ENCODE data around the gene MAST4.

Gene MAST4

GRCh38 chr5:67042176-67043003 lies 446.2 kb downstream of the MAST4 start:
- DNase-seq (ENCODE audit: low read depth in 2 of 2) = no peak

GRCh38 chr5:67043796-67044511 lies 447.8 kb downstream of the MAST4 start:
- DNase-seq (ENCODE audit: low read depth in 2 of 2) = no peak

DNA sequence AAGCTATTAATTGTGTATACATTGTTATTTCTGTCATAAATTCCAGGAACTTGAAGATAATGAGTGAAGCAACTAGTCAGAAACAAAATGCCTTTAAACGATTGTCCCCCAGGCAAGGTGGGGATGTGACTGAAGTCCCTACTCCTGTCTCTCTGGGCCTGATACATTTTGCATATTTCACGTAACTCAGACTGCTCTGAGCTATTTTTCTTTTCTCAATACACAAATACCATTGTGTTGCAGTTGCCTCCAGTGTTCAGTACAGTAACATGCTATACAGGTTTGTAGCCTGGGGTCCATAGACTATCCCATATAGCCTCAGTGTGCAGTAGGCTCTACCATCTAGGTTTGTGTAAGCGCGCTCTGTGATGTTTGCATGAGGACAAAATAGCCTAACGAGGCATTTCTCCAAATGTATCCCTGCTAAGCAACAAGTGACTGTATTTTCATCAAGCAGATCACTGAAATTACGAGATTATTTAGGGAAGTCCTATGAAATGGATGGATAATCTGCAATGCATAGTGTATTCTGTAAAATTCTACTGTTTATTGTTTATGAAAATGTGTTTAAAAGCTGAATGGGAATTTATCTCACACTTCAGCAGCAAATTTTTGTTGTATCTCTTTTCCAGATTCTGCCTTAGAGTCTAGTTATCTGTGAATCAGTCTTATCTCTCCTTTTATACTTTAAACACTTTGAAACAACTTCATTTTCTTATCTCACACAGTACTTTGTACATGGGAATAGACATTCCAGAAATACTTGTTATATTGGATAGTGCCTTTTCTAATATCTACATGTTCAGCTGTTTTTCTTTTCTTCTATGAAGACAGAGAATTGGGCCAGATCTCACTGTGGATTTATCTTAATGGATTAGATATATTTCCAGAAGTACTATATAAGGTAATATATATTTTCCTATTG lies 449.9 kb downstream of the MAST4 start:
- no peak for DNase-seq (ENCODE audit: low read depth in 2 of 2)

GRCh38 chr5:67047160-67047559 lies 451.0 kb downstream of the MAST4 start:
- no peak for DNase-seq (ENCODE audit: low read depth in 2 of 2)

DNA sequence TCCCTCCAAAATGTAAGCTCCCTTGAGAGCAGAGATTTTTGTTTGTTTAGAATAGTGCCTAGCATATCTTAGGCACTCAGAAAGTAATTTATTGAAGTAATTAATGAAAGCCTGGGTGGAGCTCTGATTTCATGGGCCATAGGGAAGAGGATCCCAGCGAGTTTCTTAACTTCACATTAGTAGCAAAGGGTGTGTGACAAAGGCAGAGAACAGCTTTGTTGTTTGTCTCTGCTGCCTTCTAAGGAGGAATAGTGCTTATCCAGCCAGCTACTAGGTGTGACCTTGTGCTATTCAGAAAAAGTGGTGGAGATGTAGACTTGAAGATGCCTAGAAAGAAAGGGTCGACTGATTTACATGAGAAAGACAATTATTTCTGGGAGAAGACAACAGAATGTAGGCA lies 451.4 kb downstream of the MAST4 start:
- DNase-seq (ENCODE audit: low read depth in 2 of 2) = no peak

DNA sequence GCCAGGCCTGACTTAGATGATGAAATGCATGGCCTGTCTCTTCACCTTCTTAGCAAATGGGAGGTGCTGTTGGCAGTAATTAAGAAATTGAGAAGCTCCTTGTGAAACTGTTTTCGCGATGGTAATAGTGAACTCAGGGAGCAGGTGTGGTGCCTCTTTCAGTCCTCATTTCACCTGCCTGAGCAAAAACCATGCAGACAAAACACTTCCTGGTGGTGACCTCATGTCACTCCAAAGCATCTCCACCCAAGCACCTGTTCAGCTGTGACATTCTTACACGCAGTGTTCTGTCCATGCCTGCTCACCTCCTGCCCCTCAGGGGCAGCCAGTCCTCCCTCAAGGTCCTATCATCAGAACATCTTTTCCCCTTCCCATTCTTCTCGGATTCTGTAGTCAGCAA lies 453.9 kb downstream of the MAST4 start:
- no peak for DNase-seq (ENCODE audit: low read depth in 2 of 2)

GRCh38 chr5:67050635-67051034 lies 454.4 kb downstream of the MAST4 start:
- DNase-seq (ENCODE audit: low read depth in 2 of 2) = no peak

DNA sequence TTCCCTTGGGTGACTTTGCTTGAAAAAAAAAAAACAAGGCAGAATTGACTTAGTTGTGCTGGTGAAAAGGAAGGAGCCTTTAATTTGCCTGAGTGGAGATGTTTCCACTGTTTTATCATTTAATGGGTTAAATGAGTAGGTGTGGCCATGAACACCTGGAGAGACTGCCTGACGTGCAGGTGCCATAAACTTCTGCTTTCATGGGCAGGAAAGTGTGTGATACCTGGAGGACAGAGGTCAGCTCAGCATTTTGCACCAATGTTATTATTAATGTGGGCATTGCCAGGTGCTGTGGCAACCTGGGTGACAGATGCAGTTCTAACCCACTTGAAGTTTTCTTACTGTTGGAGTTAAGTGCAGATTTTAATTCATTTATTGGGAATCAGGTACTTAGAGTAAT lies 455.0 kb downstream of the MAST4 start:
- DNase-seq (ENCODE audit: low read depth in 2 of 2) = no peak

DNA sequence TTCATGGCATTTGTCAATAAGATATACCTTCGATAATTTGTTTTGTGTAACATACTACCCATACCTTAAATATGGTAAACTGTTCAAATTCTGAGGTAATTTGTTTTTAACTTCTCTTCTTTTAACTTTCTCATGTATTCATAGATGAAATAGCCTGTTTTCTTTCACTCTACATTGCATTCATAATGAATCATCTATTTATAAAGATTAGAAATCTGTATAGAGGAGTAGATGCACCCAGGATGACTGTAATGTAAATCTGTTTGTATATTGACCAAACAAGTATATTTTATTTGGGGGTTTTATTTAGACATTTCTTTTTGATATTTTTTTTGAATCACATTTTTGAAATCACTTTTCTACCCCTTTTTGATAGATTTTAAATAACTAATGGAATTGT lies 455.8 kb downstream of the MAST4 start:
- DNase-seq (ENCODE audit: low read depth in 2 of 2) = no peak

- DNase-seq (ENCODE audit: low read depth in 2 of 2) = no peak
Observed at GRCh38 chr5:67053229-67053628, 457.0 kb downstream of the MAST4 start.

DNA sequence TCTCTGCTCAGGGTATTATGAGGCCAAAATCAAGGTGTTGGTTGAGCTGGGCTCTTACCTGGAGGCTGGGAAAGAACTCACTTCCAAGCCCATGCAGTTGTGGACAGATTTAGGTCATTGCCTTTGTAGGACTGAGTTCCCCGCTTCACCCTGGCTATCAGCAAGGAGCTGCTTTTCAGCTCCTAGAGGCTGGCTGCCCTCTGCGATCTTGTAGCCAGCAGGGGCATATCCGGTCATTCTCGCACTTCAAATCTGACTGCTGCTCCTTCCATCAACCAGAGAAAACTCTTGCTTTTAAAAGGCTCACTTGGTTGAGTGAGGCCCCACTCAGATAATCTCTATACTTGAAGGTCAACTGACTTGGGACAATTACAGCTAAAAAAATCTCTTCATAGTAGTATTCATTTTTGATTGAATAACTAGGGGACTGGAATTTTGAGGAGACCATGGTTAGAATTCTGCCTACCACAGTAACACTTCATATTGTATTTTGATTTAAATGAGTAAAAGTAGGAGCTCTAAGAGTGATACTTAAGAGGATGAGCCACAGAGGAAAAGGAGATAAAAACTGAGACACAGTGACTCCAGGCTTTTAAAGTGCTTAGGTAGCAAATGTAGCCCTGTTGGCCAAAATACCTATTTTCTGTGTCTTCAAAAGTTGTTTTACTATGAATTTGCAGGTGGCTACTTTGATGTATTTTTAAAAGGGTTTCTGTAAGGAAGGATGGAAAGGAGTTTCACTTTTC lies 463.0 kb downstream of the MAST4 start:
- no peak for DNase-seq (ENCODE audit: low read depth in 2 of 2)

DNA sequence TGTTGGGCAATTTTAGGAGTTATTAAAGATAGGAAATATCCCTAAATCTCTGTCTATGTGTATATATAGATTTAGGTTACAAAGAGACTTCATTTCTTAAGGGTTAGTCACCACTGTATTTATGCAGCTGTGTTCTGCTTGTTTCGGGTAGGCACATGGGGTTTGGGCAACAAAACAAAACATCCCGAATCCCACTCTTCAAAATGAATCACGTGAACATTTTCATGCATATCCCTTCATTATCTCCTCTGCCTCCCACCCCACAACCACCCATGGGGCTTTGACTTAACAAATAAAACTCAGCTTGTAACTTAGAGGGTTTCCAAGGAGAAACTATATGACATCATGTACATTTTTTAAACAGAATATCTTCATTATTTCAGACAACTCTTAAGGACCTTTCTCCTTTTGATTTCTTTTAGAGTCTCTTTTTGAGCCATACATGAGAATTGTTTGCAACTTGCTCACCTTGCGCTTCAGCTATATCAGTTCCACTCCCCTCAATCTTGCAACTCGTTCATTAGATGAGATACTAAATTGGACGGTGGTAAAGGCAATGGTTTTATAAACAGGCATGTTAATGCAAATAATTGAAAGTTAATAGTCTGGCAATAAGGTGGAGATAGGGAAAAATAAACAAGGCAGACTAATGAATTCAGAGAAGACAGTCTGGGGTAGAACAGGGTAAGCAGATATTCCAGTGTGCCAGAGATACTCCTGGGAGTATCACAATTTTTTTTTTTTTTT lies 463.7 kb downstream of the MAST4 start:
- DNase-seq (ENCODE audit: low read depth in 2 of 2) = no peak

GRCh38 chr5:67061511-67061910 lies 465.3 kb downstream of the MAST4 start:
- no peak for DNase-seq (ENCODE audit: low read depth in 2 of 2)

- DNase-seq (ENCODE audit: low read depth in 2 of 2) = no peak
Observed at GRCh38 chr5:67063055-67063454, 466.9 kb downstream of the MAST4 start.

GRCh38 chr5:67063791-67064190 lies 467.6 kb downstream of the MAST4 start:
- no peak for DNase-seq (ENCODE audit: low read depth in 2 of 2)

- peak in 1 of 2 experiments; percentile 11 for DNase-seq (ENCODE audit: low read depth in 2 of 2)
Observed at GRCh38 chr5:67065237-67065636, 469.0 kb downstream of the MAST4 start.

GRCh38 chr5:67065696-67066095 lies 469.5 kb downstream of the MAST4 start:
- DNase-seq (ENCODE audit: low read depth in 2 of 2) = no peak

- no peak for DNase-seq (ENCODE audit: low read depth in 2 of 2)
Observed at GRCh38 chr5:67066815-67067214, 470.6 kb downstream of the MAST4 start.

GRCh38 chr5:67073045-67073680 lies 477.0 kb downstream of the MAST4 start:
- DNase-seq (ENCODE audit: low read depth in 2 of 2) = no peak

GRCh38 chr5:67077296-67077695 lies 481.1 kb downstream of the MAST4 start:
- no peak for DNase-seq (ENCODE audit: low read depth in 2 of 2)
